ENCODE measurements around the gene CARD18.

CARD18 gene, protein sequence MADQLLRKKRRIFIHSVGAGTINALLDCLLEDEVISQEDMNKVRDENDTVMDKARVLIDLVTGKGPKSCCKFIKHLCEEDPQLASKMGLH

DNA sequence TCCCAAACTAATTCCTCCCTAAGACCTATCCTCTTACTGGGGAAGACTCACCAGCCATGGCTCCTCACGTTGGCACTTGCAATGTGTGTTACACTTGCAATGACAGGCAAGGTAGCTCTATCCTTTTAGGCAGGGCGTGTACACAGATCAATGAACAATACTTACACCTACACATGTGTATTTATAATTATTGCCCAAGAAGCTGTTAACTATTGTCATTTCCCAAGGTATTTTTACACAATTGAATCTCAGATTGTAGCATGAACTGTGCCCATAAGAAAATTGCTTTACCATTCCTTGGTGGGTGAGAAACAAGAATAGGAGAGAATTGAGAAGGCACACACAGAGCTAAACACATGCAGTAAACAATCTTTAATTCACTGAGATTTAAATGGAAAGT lies at the start of gene CARD18:
CARD18 (minus strand) TSS at position 101 of the 400 bp plus-strand sequence; CDS start at position 58, 43 bp downstream.
- Mint-ChIP-seq H3K4me3 (no peak within 1 kb of the TSS), H3K27me3 (no peaks in the 10 kb centered on the region), H3K36me3 (no peaks in the 10 kb centered on the region), H3K27ac (no peak within 1 kb of the TSS), H3K9me3 (peaks cover 5% of the 10 kb centered on the region), H3K4me1 (no peaks in the 10 kb centered on the region)

DNA sequence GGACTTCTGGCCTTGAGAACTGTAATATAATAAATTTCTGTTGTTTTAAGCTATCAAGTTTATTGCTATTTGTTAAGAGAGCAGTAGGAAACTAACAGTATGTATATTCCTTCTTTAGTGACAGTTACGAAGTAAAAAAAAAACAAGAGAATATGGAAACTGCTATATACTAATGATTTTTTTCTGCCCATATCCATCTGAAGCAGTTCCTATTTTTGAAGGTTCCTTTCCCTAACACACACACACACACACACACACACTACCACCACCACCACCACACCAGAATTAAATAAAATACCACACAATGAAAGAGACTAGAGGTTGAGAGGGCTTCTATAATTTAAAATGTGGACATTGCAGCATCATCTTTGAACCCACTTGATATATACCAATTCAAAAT lies 44.4 kb upstream of the CARD18 start:
- no peaks in the 10 kb centered on the region for H3K36me3 Mint-ChIP-seq
- H3K4me1 Mint-ChIP-seq: no peaks in the 10 kb centered on the region
- no peak overlapping the region for H3K4me3 Mint-ChIP-seq
- H3K27ac Mint-ChIP-seq: no peak overlapping the region
- H3K9me3 Mint-ChIP-seq: no peaks in the 10 kb centered on the region
- peaks cover 2% of the 10 kb centered on the region for H3K27me3 Mint-ChIP-seq

DNA sequence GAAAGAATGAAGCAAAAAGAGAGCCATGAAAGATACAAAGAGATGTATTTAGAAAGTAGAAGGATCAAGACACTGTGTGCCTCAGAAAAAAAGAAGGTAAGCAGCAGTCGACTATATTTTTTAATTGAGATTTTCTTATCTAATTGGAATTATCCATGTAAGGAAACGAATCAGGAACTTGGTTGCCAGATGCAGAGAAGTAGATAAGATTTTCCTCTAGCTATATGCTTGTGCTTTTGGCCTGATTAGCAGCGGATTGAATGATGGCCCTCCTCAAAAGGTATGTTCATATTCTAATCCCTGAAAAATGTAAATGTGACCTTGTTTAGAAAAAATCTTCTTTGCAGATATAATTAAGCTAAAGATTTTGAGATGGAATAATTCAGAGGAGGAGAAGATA lies 43.9 kb upstream of the CARD18 start:
- Mint-ChIP-seq H3K27me3 (no peaks in the 10 kb centered on the region), H3K9me3 (no peaks in the 10 kb centered on the region), H3K4me1 (no peaks in the 10 kb centered on the region), H3K36me3 (no peaks in the 10 kb centered on the region), H3K27ac (no peak overlapping the region), H3K4me3 (no peak overlapping the region)

DNA sequence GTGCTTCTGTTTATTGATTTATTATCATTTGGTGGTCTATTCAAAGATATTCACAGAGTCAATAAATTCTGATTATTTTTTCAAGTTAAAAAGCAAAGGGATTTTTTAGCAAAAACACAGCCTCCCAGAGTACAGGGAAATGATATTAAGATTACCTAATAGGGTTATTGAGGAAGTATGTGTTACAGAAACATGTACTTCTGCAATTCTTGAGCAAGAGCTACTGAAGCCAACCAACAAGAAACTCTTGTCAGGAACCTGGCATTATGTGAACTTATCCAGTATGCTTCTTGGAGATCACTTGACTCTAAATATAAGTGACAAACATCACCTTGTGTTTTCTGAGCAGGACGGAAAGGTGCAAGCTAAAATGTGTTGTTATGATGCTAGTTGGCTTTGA lies 42.0 kb upstream of the CARD18 start:
- Mint-ChIP-seq H3K4me3 (no peak overlapping the region), H3K27ac (no peak overlapping the region), H3K4me1 (no peaks in the 10 kb centered on the region), H3K27me3 (peaks cover 2% of the 10 kb centered on the region), H3K9me3 (no peaks in the 10 kb centered on the region), H3K36me3 (no peaks in the 10 kb centered on the region)

DNA sequence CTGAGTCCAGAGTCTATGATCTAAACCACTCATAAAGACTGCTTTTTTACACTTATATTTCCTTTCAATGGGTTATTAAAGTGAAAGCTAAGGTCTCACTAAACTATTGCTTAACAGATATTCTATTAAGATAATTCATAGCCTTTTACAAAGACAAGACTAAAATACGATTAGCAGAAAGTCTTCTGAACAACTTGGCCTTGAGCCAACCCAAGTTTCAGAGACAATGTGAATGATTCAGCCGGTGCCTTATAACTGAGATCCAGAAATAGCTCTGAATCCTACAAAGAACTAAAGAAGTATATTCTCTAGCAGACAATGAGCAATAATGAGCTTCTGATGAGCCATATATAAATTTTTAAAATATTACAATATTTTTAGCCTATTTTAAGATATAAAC lies 41.5 kb upstream of the CARD18 start:
- peaks cover 2% of the 10 kb centered on the region for H3K27me3 Mint-ChIP-seq
- no peak overlapping the region for H3K4me3 Mint-ChIP-seq
- no peaks in the 10 kb centered on the region for H3K36me3 Mint-ChIP-seq
- H3K4me1 Mint-ChIP-seq: no peaks in the 10 kb centered on the region
- H3K9me3 Mint-ChIP-seq: no peaks in the 10 kb centered on the region
- no peak overlapping the region for H3K27ac Mint-ChIP-seq

DNA sequence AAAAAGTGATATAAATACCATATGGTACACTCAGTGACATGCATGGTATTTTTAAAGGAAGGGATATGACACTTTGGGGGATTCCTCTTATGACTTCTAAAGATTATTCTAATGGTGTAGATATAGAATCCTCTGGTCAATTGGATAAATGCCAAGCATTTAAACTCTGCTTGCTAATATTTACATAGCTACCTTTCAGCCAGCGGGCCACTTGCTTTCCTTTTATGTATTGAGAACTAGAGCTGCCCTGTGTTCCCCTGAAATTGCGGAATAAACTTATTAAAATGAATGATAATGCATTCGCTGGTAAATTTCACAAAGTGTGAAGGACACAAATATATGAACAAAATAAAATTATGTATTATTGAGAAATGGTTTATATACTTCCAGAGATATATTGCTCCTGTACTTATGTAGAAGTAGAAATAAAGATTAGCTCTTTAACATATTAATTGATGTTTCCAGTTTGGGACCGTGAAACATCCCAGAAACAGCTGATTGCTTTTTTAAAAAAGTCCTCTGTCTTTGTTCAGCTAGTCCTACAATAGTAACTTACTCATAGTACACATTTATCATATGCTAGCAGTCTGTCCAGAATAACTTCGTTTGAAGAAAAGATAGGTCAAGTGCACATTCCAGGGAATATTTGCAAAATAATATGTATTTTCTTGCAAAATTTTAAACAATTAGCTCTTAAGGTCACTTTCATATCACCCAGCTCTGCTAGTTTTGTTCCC lies 40.1 kb upstream of the CARD18 start:
- no peaks in the 10 kb centered on the region for H3K4me1 Mint-ChIP-seq
- H3K9me3 Mint-ChIP-seq: no peaks in the 10 kb centered on the region
- no peak overlapping the region for H3K4me3 Mint-ChIP-seq
- H3K27ac Mint-ChIP-seq: no peak overlapping the region
- peaks cover 2% of the 10 kb centered on the region for H3K27me3 Mint-ChIP-seq
- no peaks in the 10 kb centered on the region for H3K36me3 Mint-ChIP-seq

DNA sequence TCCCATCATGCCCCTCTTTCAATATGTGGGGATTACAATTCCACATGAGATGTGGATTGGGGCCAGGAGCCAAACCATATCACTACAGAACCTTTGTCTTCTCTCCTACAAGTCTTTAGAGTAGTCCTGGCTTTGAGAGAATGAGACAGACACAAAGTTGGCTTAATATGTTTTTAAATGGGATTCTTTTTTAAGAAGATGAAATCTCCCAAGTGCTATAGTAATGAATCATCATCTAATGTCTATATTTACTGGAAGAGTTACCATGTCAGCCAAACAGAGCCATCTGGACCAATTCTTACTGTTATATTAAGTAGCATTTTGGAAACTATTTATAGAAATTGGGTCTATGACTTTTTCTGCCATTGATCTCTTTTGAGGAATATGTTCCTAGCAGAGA lies 38.1 kb upstream of the CARD18 start:
- Mint-ChIP-seq H3K36me3 (no peaks in the 10 kb centered on the region), H3K9me3 (peaks cover 5% of the 10 kb centered on the region), H3K4me1 (no peaks in the 10 kb centered on the region), H3K4me3 (no peak overlapping the region), H3K27ac (no peak overlapping the region), H3K27me3 (peaks cover 2% of the 10 kb centered on the region)

DNA sequence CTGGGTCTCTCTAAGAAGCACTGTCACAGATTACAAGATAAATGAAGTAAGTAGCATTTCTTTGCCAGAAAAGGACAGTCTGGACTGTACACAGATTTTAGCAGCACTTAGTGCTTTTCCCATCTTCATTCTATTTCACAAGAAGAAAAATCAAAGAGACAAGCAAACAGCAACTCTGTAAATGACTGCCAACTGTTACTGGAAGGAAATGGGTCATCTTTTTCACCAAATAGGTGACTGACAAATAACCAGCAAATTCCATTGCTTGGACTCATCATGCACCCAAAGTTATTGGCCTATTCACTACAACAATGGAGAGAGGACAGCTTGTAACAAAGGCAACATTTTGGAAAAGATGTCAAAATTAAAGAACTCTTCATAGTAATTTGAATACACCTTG lies 28.9 kb upstream of the CARD18 start:
- Mint-ChIP-seq H3K4me3 (no peak overlapping the region), H3K9me3 (peaks cover 14% of the 10 kb centered on the region), H3K27ac (no peak overlapping the region), H3K27me3 (no peaks in the 10 kb centered on the region), H3K36me3 (peaks cover 2% of the 10 kb centered on the region), H3K4me1 (no peaks in the 10 kb centered on the region)

DNA sequence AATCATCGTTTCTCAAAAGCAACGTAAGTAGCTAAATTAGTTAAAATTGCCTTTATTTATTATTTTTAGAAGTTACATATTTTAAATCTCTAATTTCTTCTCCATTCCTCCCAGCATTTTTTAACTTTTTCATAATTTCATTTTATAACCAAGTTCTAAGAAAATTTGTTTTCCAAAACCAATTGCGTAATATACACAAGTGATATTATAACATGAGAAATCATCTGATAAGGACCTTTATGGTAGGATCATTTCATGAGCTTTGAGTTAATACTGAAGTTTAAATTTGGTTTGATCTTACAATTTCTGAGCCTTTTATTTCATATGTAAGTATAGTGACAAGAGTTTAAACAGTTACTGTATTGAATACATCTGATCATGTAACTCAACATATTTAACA lies 27.7 kb upstream of the CARD18 start:
- Mint-ChIP-seq H3K36me3 (peaks cover 2% of the 10 kb centered on the region), H3K9me3 (peaks cover 9% of the 10 kb centered on the region), H3K27me3 (no peaks in the 10 kb centered on the region), H3K27ac (no peak overlapping the region), H3K4me3 (no peak overlapping the region), H3K4me1 (no peaks in the 10 kb centered on the region)

DNA sequence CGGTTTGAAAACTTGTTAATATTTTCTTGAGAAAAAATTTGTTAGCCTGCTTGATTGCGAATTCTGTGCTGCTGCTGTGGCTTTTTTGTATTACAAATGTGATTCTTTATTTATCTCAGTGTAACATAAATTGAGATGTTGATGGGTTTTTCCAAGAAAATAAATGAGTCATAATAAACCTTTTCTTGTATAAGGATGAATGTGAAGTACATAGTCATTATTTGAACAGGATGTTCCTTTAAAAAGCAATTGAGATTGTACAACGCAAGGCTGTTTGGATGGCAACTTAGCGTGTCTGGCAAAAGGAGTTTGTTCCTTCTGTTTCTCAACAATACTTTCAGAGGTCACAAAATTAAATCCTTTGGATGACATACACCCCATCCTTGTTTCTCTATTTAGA lies 24.6 kb upstream of the CARD18 start:
- H3K4me3 Mint-ChIP-seq: no peak overlapping the region
- no peaks in the 10 kb centered on the region for H3K27me3 Mint-ChIP-seq
- no peaks in the 10 kb centered on the region for H3K4me1 Mint-ChIP-seq
- H3K27ac Mint-ChIP-seq: no peak overlapping the region
- no peaks in the 10 kb centered on the region for H3K9me3 Mint-ChIP-seq
- H3K36me3 Mint-ChIP-seq: no peaks in the 10 kb centered on the region

DNA sequence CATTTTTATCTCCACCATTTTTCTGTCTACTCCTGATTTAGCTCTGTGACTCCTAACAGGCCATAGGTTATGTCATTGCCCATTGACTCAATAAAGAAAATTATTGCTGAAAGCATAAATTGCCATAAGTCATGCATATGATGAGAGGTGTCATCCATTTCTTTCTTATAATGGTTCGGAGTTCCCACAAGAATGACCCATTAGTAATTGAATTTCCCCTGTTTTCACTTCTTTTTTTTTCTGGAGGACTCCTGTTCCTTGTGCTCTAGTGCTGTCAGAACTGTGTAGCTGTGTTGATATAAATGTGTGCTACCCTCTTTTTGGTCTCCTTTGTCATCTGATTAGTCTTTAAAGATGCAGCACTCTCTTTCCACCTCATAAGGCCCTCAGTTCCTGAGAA lies 22.9 kb upstream of the CARD18 start:
- H3K36me3 Mint-ChIP-seq: no peaks in the 10 kb centered on the region
- H3K27ac Mint-ChIP-seq: no peak overlapping the region
- no peaks in the 10 kb centered on the region for H3K27me3 Mint-ChIP-seq
- H3K4me1 Mint-ChIP-seq: no peaks in the 10 kb centered on the region
- no peak overlapping the region for H3K4me3 Mint-ChIP-seq
- no peaks in the 10 kb centered on the region for H3K9me3 Mint-ChIP-seq

DNA sequence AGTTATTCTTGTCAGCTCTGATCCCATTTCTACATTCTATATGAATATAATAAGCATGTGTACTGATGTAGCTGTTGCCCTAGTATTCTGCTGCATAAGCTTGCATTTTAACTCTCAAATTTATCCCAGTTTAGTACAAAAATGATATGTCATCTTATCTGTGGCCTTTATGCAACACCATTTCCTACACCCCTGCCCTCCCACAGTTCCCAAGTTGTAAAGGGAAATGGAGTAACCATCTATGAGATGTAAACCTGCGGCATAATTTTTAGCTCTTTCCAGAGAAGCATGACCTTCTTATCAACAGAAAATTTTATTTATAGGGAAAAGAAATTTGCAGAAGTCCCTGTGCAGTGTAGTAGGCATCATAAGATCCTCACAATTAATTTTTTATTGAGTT lies 18.9 kb upstream of the CARD18 start:
- Mint-ChIP-seq H3K27me3 (no peaks in the 10 kb centered on the region), H3K27ac (no peak overlapping the region), H3K9me3 (no peaks in the 10 kb centered on the region), H3K4me1 (no peaks in the 10 kb centered on the region), H3K4me3 (no peak overlapping the region), H3K36me3 (no peaks in the 10 kb centered on the region)

DNA sequence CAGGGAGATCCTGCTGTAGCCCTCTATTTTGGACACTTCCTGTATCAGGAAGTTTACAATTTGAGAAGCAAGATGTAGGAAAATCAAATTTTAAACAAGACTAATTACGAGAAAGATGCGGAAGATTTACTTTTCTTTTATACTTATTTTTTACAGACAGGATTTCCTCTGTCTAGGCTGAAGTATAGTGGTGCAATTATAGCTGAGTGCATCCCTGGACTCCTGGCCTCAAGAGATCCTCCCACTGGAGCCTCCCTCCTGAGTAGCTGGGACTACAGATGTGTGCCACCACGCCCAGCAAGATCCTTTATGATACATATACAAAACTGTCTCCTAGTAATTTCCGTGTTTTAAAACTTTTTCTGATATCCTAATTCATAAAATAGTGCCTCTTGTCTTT lies 17.2 kb upstream of the CARD18 start:
- Mint-ChIP-seq H3K27ac (no peak overlapping the region), H3K27me3 (no peaks in the 10 kb centered on the region), H3K9me3 (no peaks in the 10 kb centered on the region), H3K36me3 (no peaks in the 10 kb centered on the region), H3K4me1 (no peaks in the 10 kb centered on the region), H3K4me3 (no peak overlapping the region)

DNA sequence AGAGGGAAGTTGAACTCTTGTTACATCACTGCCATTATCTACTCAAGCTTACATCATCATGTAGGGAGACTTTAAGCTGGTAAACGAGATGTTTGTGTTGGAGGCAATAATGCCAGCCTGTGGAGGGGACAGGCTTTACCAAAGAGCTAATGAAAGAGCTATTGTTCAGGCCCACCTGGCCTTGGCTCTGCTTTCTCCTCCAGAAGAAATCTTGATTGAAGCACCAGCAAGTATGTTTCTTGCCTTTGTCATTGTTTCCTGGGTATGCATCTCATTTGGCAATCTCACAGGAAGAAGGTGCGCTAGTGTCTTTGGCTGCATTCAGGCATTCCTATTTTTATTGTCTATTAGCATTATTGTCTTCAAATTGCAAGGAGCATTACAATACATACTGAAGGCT lies 16.7 kb upstream of the CARD18 start:
- Mint-ChIP-seq H3K36me3 (no peaks in the 10 kb centered on the region), H3K4me1 (no peaks in the 10 kb centered on the region), H3K27me3 (no peaks in the 10 kb centered on the region), H3K27ac (no peak overlapping the region), H3K9me3 (no peaks in the 10 kb centered on the region), H3K4me3 (no peak overlapping the region)

DNA sequence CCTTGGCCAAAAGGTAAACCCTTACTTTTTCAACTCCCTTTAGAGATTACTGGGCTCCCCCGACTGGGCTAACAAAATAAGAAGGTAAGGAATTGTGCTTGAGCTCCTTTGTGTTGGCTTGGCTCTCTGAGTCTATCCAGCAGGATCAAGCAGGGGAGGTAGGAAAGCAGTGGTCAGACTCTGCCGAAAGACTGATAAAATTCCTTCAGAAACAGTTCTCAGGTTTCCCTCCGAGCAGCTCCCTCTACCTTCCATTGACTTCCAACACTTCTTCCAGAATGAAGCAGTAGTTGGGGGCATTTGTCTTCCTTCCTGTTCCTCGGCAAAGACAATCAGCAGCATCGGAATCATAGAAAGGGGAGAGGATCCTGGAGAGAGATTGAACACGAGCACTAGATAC lies 16.1 kb upstream of the CARD18 start:
- H3K9me3 Mint-ChIP-seq: no peaks in the 10 kb centered on the region
- H3K27ac Mint-ChIP-seq: no peak overlapping the region
- H3K4me1 Mint-ChIP-seq: no peaks in the 10 kb centered on the region
- no peaks in the 10 kb centered on the region for H3K27me3 Mint-ChIP-seq
- no peaks in the 10 kb centered on the region for H3K36me3 Mint-ChIP-seq
- no peak overlapping the region for H3K4me3 Mint-ChIP-seq

DNA sequence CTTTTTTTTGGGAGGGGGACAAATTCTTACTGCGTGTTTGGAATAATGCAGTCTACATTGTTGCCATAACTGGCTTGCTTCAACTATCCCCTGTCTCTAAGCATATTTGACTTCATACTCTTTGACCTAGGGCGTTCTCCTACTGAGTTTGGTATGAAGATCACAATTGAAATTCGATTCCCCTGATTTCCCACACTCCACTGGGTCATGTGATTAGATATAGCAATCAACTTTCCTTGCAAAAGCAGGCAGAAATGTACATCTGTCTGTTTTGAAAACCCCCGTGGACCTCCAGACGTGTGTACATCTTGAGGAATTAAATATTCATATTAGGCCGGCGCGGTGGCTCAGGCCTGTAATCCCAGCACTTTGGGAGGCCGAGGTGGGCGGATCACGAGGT lies 13.8 kb upstream of the CARD18 start:
- no peaks in the 10 kb centered on the region for H3K36me3 Mint-ChIP-seq
- no peaks in the 10 kb centered on the region for H3K9me3 Mint-ChIP-seq
- H3K27ac Mint-ChIP-seq: no peak overlapping the region
- no peak overlapping the region for H3K4me3 Mint-ChIP-seq
- no peaks in the 10 kb centered on the region for H3K27me3 Mint-ChIP-seq
- no peaks in the 10 kb centered on the region for H3K4me1 Mint-ChIP-seq

DNA sequence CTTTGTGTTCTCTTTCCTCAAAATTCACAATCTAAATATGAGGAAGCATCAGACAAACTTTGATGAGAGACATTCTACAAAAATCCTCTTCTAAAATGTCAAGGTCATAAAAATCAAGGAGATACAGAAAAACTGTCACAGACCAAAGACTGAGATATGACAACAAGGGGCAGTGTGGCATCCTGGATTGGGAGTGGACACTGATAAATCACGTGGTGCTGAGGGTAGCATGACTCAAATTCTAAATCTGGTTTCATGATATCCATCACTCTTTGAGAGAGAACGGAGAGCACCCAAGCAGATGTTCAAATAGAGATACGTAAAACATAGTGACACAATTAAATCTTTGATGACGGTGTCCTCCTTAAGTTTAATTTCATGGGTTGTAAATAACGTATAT lies 13.0 kb upstream of the CARD18 start:
- Mint-ChIP-seq H3K4me3 (no peak overlapping the region), H3K9me3 (no peaks in the 10 kb centered on the region), H3K36me3 (no peaks in the 10 kb centered on the region), H3K27me3 (no peaks in the 10 kb centered on the region), H3K4me1 (no peaks in the 10 kb centered on the region), H3K27ac (no peak overlapping the region)
